WTC11 (cell line): Measurements from ENCODE around the gene TRRAP. TPM values are rescaled to one million over a fixed set of nuclear protein-coding genes. Genes with fewer than 3 reads are reported as not detected.

Experiments used
- ATAC-seq: fragments of 200-7000 bp; cut with Tn5 transposase; 2 replicates; pipeline ENCODE4 v1.10.0; 2021; ENCODE audit warnings: mild to moderate bottlenecking, moderate library complexity
- CTCF ChIA-PET: fragments of 300-600 bp; sonication (Branson Sonifier 250); formaldehyde crosslinking; loops from one replicate; lab custom pipeline; 2021; ENCODE audit warnings: antibody characterized with exemption; lab: Charles Lee
- POLR2A ChIA-PET: fragments of 350-600 bp; sonication (Branson Sonifier 250); formaldehyde crosslinking; loops from one replicate; lab custom pipeline; 2021; ENCODE audit warnings: antibody characterized with exemption; lab: Charles Lee
- DNase-seq: peaks from one replicate; pipeline ENCODE4 v3.0.0; 2021; ENCODE audit warnings: low spot score
- H3K27ac Mint-ChIP-seq: 2 replicates; pipeline ENCODE4 v1.8.0; 2021; ENCODE audit warnings: mixed read lengths
- H3K27me3 Mint-ChIP-seq: 2 replicates; pipeline ENCODE4 v1.8.0; 2021; ENCODE audit warnings: low read depth, mild to moderate bottlenecking, moderate library complexity, mixed read lengths
- H3K36me3 Mint-ChIP-seq: 2 replicates; pipeline ENCODE4 v1.8.0; 2021; ENCODE audit warnings: mixed read lengths
- H3K4me1 Mint-ChIP-seq: 2 replicates; pipeline ENCODE4 v1.8.0; 2022; ENCODE audit warnings: mixed read lengths
- H3K4me3 Mint-ChIP-seq: 2 replicates; pipeline ENCODE4 v1.8.0; 2021; ENCODE audit warnings: mild to moderate bottlenecking, moderate library complexity, mixed read lengths
- H3K9me3 Mint-ChIP-seq: 2 replicates; pipeline ENCODE4 v1.8.0; 2021; ENCODE audit warnings: mixed read lengths
- AR ChIP-seq: fragments of 250-450 bp; sonication (Bioruptor Pico); IDR thresholded peaks from 2 replicates; pipeline ENCODE4 v1.9.0; 2021; ENCODE audit warnings: mild to moderate bottlenecking
- ATF1 ChIP-seq: sonication (generic); formaldehyde crosslinking; IDR thresholded peaks from 2 replicates; pipeline ENCODE4 v1.8.1; 2023; ENCODE audit warnings: mild to moderate bottlenecking, moderate library complexity, missing genetic modification reagents
- CTCF ChIP-seq: fragments of 200-600 bp; IDR thresholded peaks from 2 replicates; pipeline ENCODE4 v1.8.0; 2022; ENCODE audit warnings: antibody characterized with exemption
- E2F1 ChIP-seq: sonication (generic); formaldehyde crosslinking; IDR thresholded peaks from 2 replicates; pipeline ENCODE4 v1.8.0; 2022; ENCODE audit warnings: mild to moderate bottlenecking, missing genetic modification reagents
- ESRRA ChIP-seq: sonication (generic); formaldehyde crosslinking; IDR thresholded peaks from 2 replicates; pipeline ENCODE4 v1.8.1; 2022; ENCODE audit warnings: mild to moderate bottlenecking, missing genetic modification reagents, borderline replicate concordance
- ETV6 ChIP-seq: sonication (generic); formaldehyde crosslinking; IDR thresholded peaks from 2 replicates; pipeline ENCODE4 v1.8.1; 2022; ENCODE audit warnings: mild to moderate bottlenecking, missing genetic modification reagents
- GRHL2 ChIP-seq: fragments of 250-450 bp; sonication (Bioruptor Pico); IDR thresholded peaks from 2 replicates; pipeline ENCODE4 v1.8.0; 2022; ENCODE audit warnings: mild to moderate bottlenecking, moderate library complexity; ENCODE audit not compliant: insufficient replicate concordance, severe bottlenecking
- HMGA2 ChIP-seq: fragments of 250-450 bp; sonication (Bioruptor Pico); IDR thresholded peaks from 2 replicates; pipeline ENCODE4 v1.4.0; 2021; ENCODE audit warnings: mild to moderate bottlenecking, moderate library complexity
- JUN ChIP-seq: sonication (generic); formaldehyde crosslinking; IDR thresholded peaks from 2 replicates; pipeline ENCODE4 v1.8.0; 2023; ENCODE audit warnings: mild to moderate bottlenecking, missing genetic modification reagents
- MAX ChIP-seq: sonication (generic); formaldehyde crosslinking; IDR thresholded peaks from 2 replicates; pipeline ENCODE4 v1.8.0; 2022; ENCODE audit warnings: mild to moderate bottlenecking, missing genetic modification reagents
- MYBL2 ChIP-seq: sonication (generic); formaldehyde crosslinking; IDR thresholded peaks from 2 replicates; pipeline ENCODE4 v1.8.1; 2023; ENCODE audit warnings: mild to moderate bottlenecking, moderate library complexity, missing genetic modification reagents
- NFATC4 ChIP-seq: fragments of 250-450 bp; sonication (Bioruptor Pico); IDR thresholded peaks from 2 replicates; pipeline ENCODE4 v1.9.0; 2021; ENCODE audit warnings: mild to moderate bottlenecking
- NFYB ChIP-seq: sonication (generic); formaldehyde crosslinking; conservative IDR thresholded peaks from 2 replicates; pipeline ENCODE4 v1.8.0; 2022; ENCODE audit warnings: low read depth, missing genetic modification reagents
- RELA ChIP-seq: sonication (generic); formaldehyde crosslinking; IDR thresholded peaks from 2 replicates; pipeline ENCODE4 v1.8.1; 2022; ENCODE audit warnings: missing genetic modification reagents, mild to moderate bottlenecking, borderline replicate concordance
- TP53 ChIP-seq: sonication (generic); formaldehyde crosslinking; IDR thresholded peaks from 2 replicates; pipeline ENCODE4 v1.8.1; 2023; ENCODE audit warnings: mild to moderate bottlenecking, missing genetic modification reagents
- USF1 ChIP-seq: sonication (generic); formaldehyde crosslinking; IDR thresholded peaks from 2 replicates; pipeline ENCODE4 v1.8.0; 2022; ENCODE audit warnings: mild to moderate bottlenecking, missing genetic modification reagents
- ZNF138 ChIP-seq: sonication (generic); formaldehyde crosslinking; conservative IDR thresholded peaks from 2 replicates; pipeline ENCODE4 v1.8.1; 2022; ENCODE audit warnings: mild to moderate bottlenecking, moderate library complexity, missing genetic modification reagents
- ZNF219 ChIP-seq: sonication (generic); formaldehyde crosslinking; IDR thresholded peaks from 2 replicates; pipeline ENCODE4 v1.8.0; 2023; ENCODE audit warnings: missing genetic modification reagents, mild to moderate bottlenecking, borderline replicate concordance
- ZNF281 ChIP-seq: sonication (generic); formaldehyde crosslinking; IDR thresholded peaks from 2 replicates; pipeline ENCODE4 v1.8.0; 2023; ENCODE audit warnings: mild to moderate bottlenecking, missing genetic modification reagents
- ZNF671 ChIP-seq: fragments of 250-450 bp; sonication (Bioruptor Pico); IDR thresholded peaks from 2 replicates; pipeline ENCODE4 v1.8.0; 2021; ENCODE audit warnings: mild to moderate bottlenecking
- ZSCAN18 ChIP-seq: fragments of 250-450 bp; sonication (Bioruptor Pico); IDR thresholded peaks from 2 replicates; pipeline ENCODE4 v2.1.2; 2022; ENCODE audit warnings: mild to moderate bottlenecking, moderate library complexity
- total RNA-seq: library from RNA; stranded (reverse); gene quantifications from 3 replicates; pipeline ENCODE4 v1.2.3, GENCODE V29; 2021

The TRRAP gene
- total RNA-seq, 1 experiment from 2014 or later: 46.5 TPM

- H3K9me3 Mint-ChIP-seq: peaks cover 23% of the 10 kb centered on the region
- TF ChIP-seq RELA (no peak), NFATC4 (CRISPR knock-in tag) (no peak), ZNF219 (CRISPR knock-in tag) (no peak), ZSCAN18 (CRISPR knock-in tag) (no peak), JUN (CRISPR knock-in tag) (no peak), MAX (CRISPR knock-in tag) (no peak)
- TF ChIP-seq, all 79 proteins: peak for 0
- Mint-ChIP-seq H3K4me3 (no peak overlapping the region), H3K27me3 (no peaks in the 10 kb centered on the region; the same call in 1 of the 2 replicates), H3K4me1 (peaks cover 11% of the 10 kb centered on the region), H3K27ac (no peak overlapping the region), H3K36me3 (peaks cover 23% of the 10 kb centered on the region)
- DNase-seq: no peak
- ATAC-seq: no peak
- POLR2A ChIA-PET: no interaction called here
- CTCF ChIA-PET: interaction anchor here (1.1 to 1.7 kb wide), 2 partner anchors 11 to 21 kb away, joined by 3 to 7 read pairs; no protein-coding TSS in a partner anchor
These were observed 25.5 kb upstream of the TRRAP start for GRCh38 chr7:98852826-98853225.

GRCh38 chr7:98855610-98856422, 22.5 kb upstream of the TRRAP start:
- no peak overlapping the region for H3K27ac Mint-ChIP-seq
- H3K27me3 Mint-ChIP-seq: no peaks in the 10 kb centered on the region; the same call in 1 of the 2 replicates
- no peak for DNase-seq
- CTCF ChIA-PET: interaction anchor here (2.5 kb wide), 1 partner anchor 24 kb away, joined by 6 read pairs; no protein-coding TSS in a partner anchor
- H3K9me3 Mint-ChIP-seq: peaks cover 4% of the 10 kb centered on the region; the same call in 1 of the 2 replicates
- H3K4me3 Mint-ChIP-seq: no peak overlapping the region
- TF ChIP-seq ZNF281 (CRISPR knock-in tag): no peak
- TF ChIP-seq ESRRA (CRISPR knock-in tag): no peak
- TF ChIP-seq TP53 (CRISPR knock-in tag): no peak
- no peak for TF ChIP-seq ZNF138 (CRISPR knock-in tag)
- no peak for TF ChIP-seq ZNF671
- TF ChIP-seq, all 79 proteins: peak for 0
- POLR2A ChIA-PET: no interaction called here
- ATAC-seq: no peak
- peaks cover 3% of the 10 kb centered on the region for H3K36me3 Mint-ChIP-seq
- peaks cover 11% of the 10 kb centered on the region for H3K4me1 Mint-ChIP-seq

GRCh38 chr7:98860071-98860470, 18.3 kb upstream of the TRRAP start:
- H3K4me1 Mint-ChIP-seq: no peaks in the 10 kb centered on the region
- H3K36me3 Mint-ChIP-seq: no peaks in the 10 kb centered on the region
- H3K4me3 Mint-ChIP-seq: no peak overlapping the region
- H3K9me3 Mint-ChIP-seq: no peaks in the 10 kb centered on the region
- ATAC-seq (no peak), DNase-seq (no peak)
- ChIA-PET CTCF (interaction anchor here (1.8 kb wide), 1 partner anchor 28 kb away, joined by 8 read pairs; no protein-coding TSS in a partner anchor), POLR2A (no interaction called here)
- H3K27me3 Mint-ChIP-seq: no peaks in the 10 kb centered on the region; the same call in 1 of the 2 replicates
- no peak overlapping the region for H3K27ac Mint-ChIP-seq
- no peak for TF ChIP-seq NFYB
- no peak for TF ChIP-seq HMGA2 (CRISPR knock-in tag)
- no peak for TF ChIP-seq MYBL2 (CRISPR knock-in tag)
- no peak for TF ChIP-seq CTCF
- no peak for TF ChIP-seq USF1 (CRISPR knock-in tag)
- TF ChIP-seq ATF1 (CRISPR knock-in tag): no peak
- TF ChIP-seq AR (CRISPR knock-in tag): no peak
- no peak for TF ChIP-seq E2F1 (CRISPR knock-in tag)
- TF ChIP-seq ETV6 (CRISPR knock-in tag): no peak
- TF ChIP-seq GRHL2 (CRISPR knock-in tag): no peak
